Measurements from ENCODE around the gene CDCA4.

GRCh38 chr14:104969741-104970230 lies 51.1 kb downstream of the CDCA4 start:
- TF ChIP-seq CTCF (IDR thresholded peaks at IDR 0.05; ENCODE audit: poor library complexity): no peak
- no peak for TF ChIP-seq EZH2 (IDR thresholded peaks at IDR 0.05; ENCODE audit: borderline replicate concordance)

Measured in hepatocyte (in vitro differentiated cells).